ENCODE results near the gene MYO3B. TPM values are rescaled to one million over a fixed set of nuclear protein-coding genes. Genes with fewer than 3 reads are reported as not detected.

Gene MYO3B
- total and polyA plus RNA-seq, 2 of the 8 experiments (the other 6 are each of a cell fraction or from before 2014, with no cell fraction given): 0.17 to 0.19 TPM

- Histone ChIP-seq H3K9ac (replicated peaks in 1 of 4; ENCODE audit: extremely low read depth in 1 of 4, low read depth in 3 of 4, low read length in 3 of 4) (no peak overlapping the region), H3K79me1 (ENCODE audit: low read depth, low read length) (no peaks in the 10 kb centered on the region), H2AFZ (ENCODE audit: low read length) (0 out of 2 replicates have a peak overlapping the region, but pooled peaks have one; percentile 41), H3K79me2 (ENCODE audit: control insufficient read depth in 1 of 2, insufficient read depth in 2 of 2, low read length in 2 of 2) (no peaks in the 10 kb centered on the region), H3K36me3 (ENCODE audit: control insufficient read depth in 2 of 4, insufficient read depth in 4 of 4, low read length in 3 of 4) (no peaks in the 10 kb centered on the region), H3K23me2 (ENCODE audit: low read depth, low read length) (no peaks in the 10 kb centered on the region), H4K91ac (replicated peaks; ENCODE audit: insufficient read length, low read length) (no peak overlapping the region), H4K20me1 (replicated peaks in 1 of 2; ENCODE audit: control insufficient read depth in 1 of 2, insufficient read depth in 2 of 2, low read length in 2 of 2) (no peaks in the 10 kb centered on the region), H3K56ac (replicated peaks; ENCODE audit: insufficient read length, low read depth, low read length) (no peak overlapping the region), H3K4me2 (ENCODE audit: insufficient read depth in 1 of 2, low read depth in 2 of 2, low read length in 2 of 2) (no peak overlapping the region), H3K27ac (ENCODE audit: low read depth, low read length) (no peak overlapping the region), H4K8ac (ENCODE audit: extremely low read depth, insufficient read depth, low read length) (no peak overlapping the region), H2BK12ac (ENCODE audit: low read depth, low read length) (no peak overlapping the region), H3K14ac (ENCODE audit: insufficient read length) (no peak overlapping the region), H2BK120ac (replicated peaks; ENCODE audit: low read depth, low read length) (no peak overlapping the region), H3K18ac (ENCODE audit: extremely low read depth, low read length) (no peak overlapping the region), H2AK5ac (ENCODE audit: low read depth, low read length) (no peak overlapping the region), H3K4me3 (ENCODE audit: extremely low read depth in 1 of 4, insufficient read depth in 2 of 4, low read depth in 3 of 4, low read length in 4 of 4) (no peak overlapping the region), H3K9me3 (ENCODE audit: insufficient read depth in 2 of 2, low read depth in 1 of 2, low read length in 1 of 2) (no peaks in the 10 kb centered on the region), H3K4me1 (replicated peaks in 1 of 4; ENCODE audit: control insufficient read depth in 3 of 4, insufficient read depth in 4 of 4, low read length in 3 of 4) (no peaks in the 10 kb centered on the region), H3K27me3 (replicated peaks in 1 of 4; ENCODE audit: control insufficient read depth in 3 of 4, extremely low read depth in 1 of 4, insufficient read depth in 3 of 4, low read length in 3 of 4) (no peaks in the 10 kb centered on the region), H3K23ac (ENCODE audit: insufficient read length) (no peak overlapping the region), H4K5ac (ENCODE audit: insufficient read length, low read depth, low read length) (no peak overlapping the region), H2BK5ac (ENCODE audit: low read depth, low read length) (no peak overlapping the region), H3K4ac (replicated peaks; ENCODE audit: insufficient read length, low read depth, low read length) (no peak overlapping the region), H2BK20ac (ENCODE audit: low read length) (no peak overlapping the region), H2BK15ac (ENCODE audit: low read length) (no peak overlapping the region)
- no peak for FAIRE-seq
- no peak for DNase-seq (ENCODE audit: low read depth in 1 of 2, low spot score in 2 of 2)
- WGBS, 2 experiments (ENCODE audit: extremely low coverage in 1 of 2, insufficient coverage in 1 of 2, insufficient read length in 1 of 2, insufficient replicate concordance in 2 of 2, low coverage in 1 of 2, low lambda C conversion rate in 2 of 2, missing lambda C conversion rate in 1 of 2): 86% methylated on average over 6 of the region's 6 CpGs; no CpG with 5 or more reads in 1 of the 2 experiments
- ChIA-PET CTCF (ENCODE audit: partially characterized antibody) (interaction anchor here (0.6 to 1.0 kb wide), 2 partner anchors 12 to 28 kb away, joined by 3 read pairs; no protein-coding TSS in a partner anchor), POLR2A (ENCODE audit: partially characterized antibody) (no interaction called here)
- no peak for TF ChIP-seq CBX8 (IDR thresholded peaks at IDR 0.05; ENCODE audit: borderline replicate concordance, low read depth, low read length)
- TF ChIP-seq, protein P1, sequence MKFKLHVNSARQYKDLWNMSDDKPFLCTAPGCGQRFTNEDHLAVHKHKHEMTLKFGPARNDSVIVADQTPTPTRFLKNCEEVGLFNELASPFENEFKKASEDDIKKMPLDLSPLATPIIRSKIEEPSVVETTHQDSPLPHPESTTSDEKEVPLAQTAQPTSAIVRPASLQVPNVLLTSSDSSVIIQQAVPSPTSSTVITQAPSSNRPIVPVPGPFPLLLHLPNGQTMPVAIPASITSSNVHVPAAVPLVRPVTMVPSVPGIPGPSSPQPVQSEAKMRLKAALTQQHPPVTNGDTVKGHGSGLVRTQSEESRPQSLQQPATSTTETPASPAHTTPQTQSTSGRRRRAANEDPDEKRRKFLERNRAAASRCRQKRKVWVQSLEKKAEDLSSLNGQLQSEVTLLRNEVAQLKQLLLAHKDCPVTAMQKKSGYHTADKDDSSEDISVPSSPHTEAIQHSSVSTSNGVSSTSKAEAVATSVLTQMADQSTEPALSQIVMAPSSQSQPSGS (IDR thresholded peaks at IDR 0.05; ENCODE audit: low read length): no peak
- TF ChIP-seq SP4 (IDR thresholded peaks at IDR 0.05; ENCODE audit: low read length): no peak
- TF ChIP-seq TAF7 (optimal IDR thresholded peaks at IDR 0.05; ENCODE audit: borderline replicate concordance, low read depth, low read length): no peak
- TF ChIP-seq TEAD4 (IDR thresholded peaks at IDR 0.05; ENCODE audit: low read depth, low read length): no peak
- no peak for TF ChIP-seq MAX (IDR thresholded peaks at IDR 0.05)
- no peak for TF ChIP-seq TAF1 (IDR thresholded peaks at IDR 0.05; ENCODE audit: low read depth, low read length)
- TF ChIP-seq TCF12 (IDR thresholded peaks at IDR 0.05; ENCODE audit: low read depth, low read length): no peak
- no peak for TF ChIP-seq FOSL1 (IDR thresholded peaks at IDR 0.05; ENCODE audit: insufficient read depth, low read depth, low read length)
- no peak for TF ChIP-seq BACH1 (IDR thresholded peaks at IDR 0.05; ENCODE audit: low read length)
- no peak for TF ChIP-seq EGR1 (IDR thresholded peaks at IDR 0.05; ENCODE audit: borderline replicate concordance, low read depth, low read length)
- TF ChIP-seq CBX5 (IDR thresholded peaks at IDR 0.05; ENCODE audit: low read depth, low read length): no peak
- TF ChIP-seq BCL11A (IDR thresholded peaks at IDR 0.05; ENCODE audit: low read depth in 2 of 2, low read length in 2 of 2): no peak
Observed at GRCh38 chr2:170270278-170270864, 92.4 kb downstream of the MYO3B start.
